SK-N-SH treated with all-trans-retinoic acid at 6 μM for 48 hours (cell line): ENCODE measurements around the gene DLG2.
"Not testable (repeated sequence)": the region's sequence is repeated elsewhere in the genome, so short reads cannot be mapped to it uniquely, and the experiment has no call there.

Experiments
- ATAC-seq: fragments of 200-7000 bp; cut with Tn5 transposase; 3 replicates; pipeline ENCODE4 v1.9.1; 2020; ENCODE audit warnings: mild to moderate bottlenecking, moderate library complexity
- ARNTL ChIP-seq: fragments of 450-650 bp; formaldehyde crosslinking; IDR thresholded peaks from 2 replicates; pipeline ENCODE4 v1.5.0; 2020; ENCODE audit warnings: low read depth, mild to moderate bottlenecking, moderate library complexity, borderline replicate concordance
- CSDC2 ChIP-seq: fragments of 250-450 bp; sonication (Bioruptor Pico); IDR thresholded peaks from 2 replicates; pipeline ENCODE4 v1.5.0; 2020; ENCODE audit warnings: mild to moderate bottlenecking, moderate library complexity
- CSRNP3 ChIP-seq: fragments of 250-450 bp; sonication (Bioruptor Pico); IDR thresholded peaks from 2 replicates; pipeline ENCODE4 v1.5.1; 2021; ENCODE audit warnings: mild to moderate bottlenecking, moderate library complexity
- ESRRG ChIP-seq: fragments of 250-450 bp; sonication (Bioruptor Pico); IDR thresholded peaks from 2 replicates; pipeline ENCODE4 v1.6.1; 2021; ENCODE audit warnings: mild to moderate bottlenecking
- GLIS3 ChIP-seq: fragments of 250-450 bp; sonication (Bioruptor Pico); IDR thresholded peaks from 2 replicates; pipeline ENCODE4 v1.5.0; 2020; ENCODE audit warnings: mild to moderate bottlenecking, moderate library complexity
- ISL1 ChIP-seq: fragments of 250-450 bp; sonication (Bioruptor Pico); IDR thresholded peaks from 2 replicates; pipeline ENCODE4 v2.1.2; 2022; ENCODE audit warnings: mild to moderate bottlenecking, moderate library complexity
- OSR1 ChIP-seq: fragments of 250-450 bp; sonication (Bioruptor Pico); IDR thresholded peaks from 2 replicates; pipeline ENCODE4 v1.8.0; 2022; ENCODE audit warnings: moderate library complexity, mild to moderate bottlenecking, inconsistent platforms
- PATZ1 ChIP-seq: fragments of 250-450 bp; sonication (Bioruptor Pico); IDR thresholded peaks from 2 replicates; pipeline ENCODE4 v1.8.0; 2020; ENCODE audit warnings: mild to moderate bottlenecking, moderate library complexity, borderline replicate concordance
- PPARA ChIP-seq: fragments of 250-450 bp; sonication (Bioruptor Pico); IDR thresholded peaks from 2 replicates; pipeline ENCODE4 v1.5.0; 2020; ENCODE audit warnings: mild to moderate bottlenecking, borderline replicate concordance
- TSHZ2 ChIP-seq: fragments of 250-450 bp; sonication (Bioruptor Pico); IDR thresholded peaks from 2 replicates; pipeline ENCODE4 v1.5.0; 2020; ENCODE audit warnings: mild to moderate bottlenecking, moderate library complexity
- ZC3H10 ChIP-seq: fragments of 250-450 bp; sonication (Bioruptor Pico); IDR thresholded peaks from 2 replicates; pipeline ENCODE4 v1.5.1; 2021; ENCODE audit warnings: mild to moderate bottlenecking, moderate library complexity
- ZFP3 ChIP-seq: fragments of 250-450 bp; sonication (Bioruptor Pico); IDR thresholded peaks from 2 replicates; pipeline ENCODE4 v1.5.0; 2020; ENCODE audit warnings: mild to moderate bottlenecking, moderate library complexity
- ZFP30 ChIP-seq: fragments of 450-650 bp; formaldehyde crosslinking; IDR thresholded peaks from 2 replicates; pipeline ENCODE4 v1.5.0; 2022; ENCODE audit warnings: mild to moderate bottlenecking, moderate library complexity
- ZNF565 ChIP-seq: fragments of 450-650 bp; formaldehyde crosslinking; conservative IDR thresholded peaks from 2 replicates; pipeline ENCODE4 v1.5.0; 2020; ENCODE audit warnings: low read depth, mild to moderate bottlenecking, moderate library complexity
- ZNF70 ChIP-seq: fragments of 450-650 bp; formaldehyde crosslinking; IDR thresholded peaks from 2 replicates; pipeline ENCODE4 v1.5.0; 2020; ENCODE audit warnings: mild to moderate bottlenecking, moderate library complexity
- ZNF8 ChIP-seq: fragments of 450-650 bp; formaldehyde crosslinking; IDR thresholded peaks from 2 replicates; pipeline ENCODE4 v1.5.0; 2020; ENCODE audit warnings: mild to moderate bottlenecking, moderate library complexity
- TF ChIP-seq, protein P1 (sequence below): fragments of 250-450 bp; sonication (Bioruptor Pico); IDR thresholded peaks from 2 replicates; pipeline ENCODE4 v1.8.0; 2021; ENCODE audit warnings: low read depth, mild to moderate bottlenecking, moderate library complexity, borderline replicate concordance
- TF ChIP-seq, protein P2 (sequence below): fragments of 250-450 bp; sonication (Bioruptor Pico); IDR thresholded peaks from 2 replicates; pipeline ENCODE4 v1.5.1; 2020; ENCODE audit warnings: low read depth, mild to moderate bottlenecking, moderate library complexity

Gene DLG2

GRCh38 chr11:85658180-85658579, 31.0 kb upstream of the DLG2 start (continued):
- TF ChIP-seq OSR1 (CRISPR knock-in tag), result no peak

DNA sequence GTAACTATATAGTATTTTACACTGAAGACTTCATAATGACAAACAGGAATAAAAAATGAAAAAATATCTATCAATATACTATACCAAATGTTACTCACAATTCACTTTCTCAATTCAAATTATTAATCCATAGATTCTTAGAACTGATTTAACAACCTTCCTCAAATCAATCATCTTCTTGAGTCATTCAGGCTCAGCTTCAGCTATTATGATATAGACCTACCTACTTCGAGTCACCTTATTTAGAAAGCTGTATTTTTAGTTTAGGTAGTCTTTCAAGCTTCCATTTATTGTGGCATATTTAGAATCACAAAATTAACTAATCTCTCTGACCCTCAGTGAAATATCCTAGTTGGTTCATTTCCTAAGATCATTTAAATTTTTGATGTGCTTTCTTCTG, 29.6 kb upstream of the DLG2 start:
- ATAC-seq, result no peak
- TF ChIP-seq ARNTL (CRISPR knock-in tag) (no peak), GLIS3 (CRISPR knock-in tag) (no peak), PATZ1 (CRISPR knock-in tag) (no peak)

GRCh38 chr11:85654343-85654742, 27.2 kb upstream of the DLG2 start:
- ATAC-seq, result not testable (repeated sequence)

GRCh38 chr11:85652786-85653447, 25.8 kb upstream of the DLG2 start:
- no peak for TF ChIP-seq CSDC2 (CRISPR knock-in tag)
- TF ChIP-seq OSR1 (CRISPR knock-in tag), result no peak
- TF ChIP-seq TSHZ2, result no peak
- TF ChIP-seq ZNF565 (CRISPR knock-in tag), result no peak
- no peak for ATAC-seq

DNA sequence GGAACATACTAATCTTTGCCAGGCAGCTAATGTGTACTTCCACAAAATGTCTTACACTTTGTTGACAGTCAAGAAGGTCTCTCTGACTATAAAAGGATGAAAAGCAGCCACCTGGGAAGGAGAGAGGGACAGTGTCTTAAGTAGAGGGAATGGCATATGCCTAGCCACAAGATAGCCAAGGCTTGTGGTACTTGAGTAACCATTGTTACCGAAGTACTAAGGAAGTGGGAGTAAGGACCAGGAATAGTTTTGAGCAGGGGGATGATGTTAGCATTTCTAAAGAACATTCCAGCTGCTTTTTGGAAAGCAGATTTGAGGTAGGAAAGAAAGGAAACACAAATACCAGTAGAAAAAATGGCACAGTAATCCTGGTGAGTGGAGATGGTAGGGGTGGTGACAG, 24.0 kb upstream of the DLG2 start:
- ATAC-seq, result no peak
- TF ChIP-seq CSRNP3 (CRISPR knock-in tag), result no peak
- no peak for TF ChIP-seq ZNF8
- TF ChIP-seq ISL1 (CRISPR knock-in tag), result no peak
- TF ChIP-seq ARNTL (CRISPR knock-in tag), result no peak
- no peak for TF ChIP-seq PPARA (CRISPR knock-in tag)
- no peak for TF ChIP-seq CSDC2 (CRISPR knock-in tag)
- no peak for TF ChIP-seq OSR1 (CRISPR knock-in tag)
- no peak for TF ChIP-seq ZNF70 (CRISPR knock-in tag)
- no peak for TF ChIP-seq TSHZ2
- TF ChIP-seq GLIS3 (CRISPR knock-in tag), result no peak
- TF ChIP-seq ZFP30 (CRISPR knock-in tag), result no peak
- no peak for TF ChIP-seq ZNF565 (CRISPR knock-in tag)
- no peak for TF ChIP-seq ZC3H10 (CRISPR knock-in tag)
- no peak for TF ChIP-seq ZFP3
- TF ChIP-seq, protein P1, sequence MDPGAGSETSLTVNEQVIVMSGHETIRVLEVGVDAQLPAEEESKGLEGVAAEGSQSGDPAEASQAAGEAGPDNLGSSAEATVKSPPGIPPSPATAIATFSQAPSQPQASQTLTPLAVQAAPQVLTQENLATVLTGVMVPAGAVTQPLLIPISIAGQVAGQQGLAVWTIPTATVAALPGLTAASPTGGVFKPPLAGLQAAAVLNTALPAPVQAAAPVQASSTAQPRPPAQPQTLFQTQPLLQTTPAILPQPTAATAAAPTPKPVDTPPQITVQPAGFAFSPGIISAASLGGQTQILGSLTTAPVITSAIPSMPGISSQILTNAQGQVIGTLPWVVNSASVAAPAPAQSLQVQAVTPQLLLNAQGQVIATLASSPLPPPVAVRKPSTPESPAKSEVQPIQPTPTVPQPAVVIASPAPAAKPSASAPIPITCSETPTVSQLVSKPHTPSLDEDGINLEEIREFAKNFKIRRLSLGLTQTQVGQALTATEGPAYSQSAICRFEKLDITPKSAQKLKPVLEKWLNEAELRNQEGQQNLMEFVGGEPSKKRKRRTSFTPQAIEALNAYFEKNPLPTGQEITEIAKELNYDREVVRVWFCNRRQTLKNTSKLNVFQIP (CRISPR knock-in tag), result no peak
- TF ChIP-seq, protein P2, sequence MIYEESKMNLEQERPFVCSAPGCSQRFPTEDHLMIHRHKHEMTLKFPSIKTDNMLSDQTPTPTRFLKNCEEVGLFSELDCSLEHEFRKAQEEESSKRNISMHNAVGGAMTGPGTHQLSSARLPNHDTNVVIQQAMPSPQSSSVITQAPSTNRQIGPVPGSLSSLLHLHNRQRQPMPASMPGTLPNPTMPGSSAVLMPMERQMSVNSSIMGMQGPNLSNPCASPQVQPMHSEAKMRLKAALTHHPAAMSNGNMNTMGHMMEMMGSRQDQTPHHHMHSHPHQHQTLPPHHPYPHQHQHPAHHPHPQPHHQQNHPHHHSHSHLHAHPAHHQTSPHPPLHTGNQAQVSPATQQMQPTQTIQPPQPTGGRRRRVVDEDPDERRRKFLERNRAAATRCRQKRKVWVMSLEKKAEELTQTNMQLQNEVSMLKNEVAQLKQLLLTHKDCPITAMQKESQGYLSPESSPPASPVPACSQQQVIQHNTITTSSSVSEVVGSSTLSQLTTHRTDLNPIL (CRISPR knock-in tag), result no peak
- TF ChIP-seq ESRRG, result no peak
- no peak for TF ChIP-seq PATZ1 (CRISPR knock-in tag)
